GM21825 (cell line): ENCODE results near the gene TNFRSF4.

ENCODE experiments used
- ATAC-seq: cut with Tn5 transposase; IDR thresholded peaks from one replicate; pipeline ENCODE4 v1.9.1; 2021; ENCODE audit warnings: mild to moderate bottlenecking, moderate library complexity; ENCODE audit not compliant: unreplicated experiment

The TNFRSF4 gene

DNA sequence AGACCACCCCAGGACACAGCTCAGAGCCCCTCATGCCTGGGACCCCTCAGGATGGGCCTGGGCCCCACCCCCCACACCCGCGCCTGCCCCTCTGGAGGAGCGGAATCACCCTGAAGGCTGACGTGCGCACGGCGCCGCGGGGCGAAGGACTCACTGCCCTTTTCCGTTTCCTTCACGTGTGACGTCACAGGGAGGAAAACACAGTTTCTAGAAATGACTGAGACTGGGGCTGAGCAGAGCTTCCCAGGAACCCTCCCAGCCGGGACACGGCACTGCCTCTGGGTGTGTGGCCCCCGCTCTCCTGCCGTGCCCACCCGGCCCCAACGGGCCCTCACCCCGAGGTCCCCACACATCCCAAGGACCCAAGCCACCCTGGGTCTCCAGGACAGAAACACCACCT, 5.4 kb upstream of the TNFRSF4 start:
- no peak for ATAC-seq

DNA sequence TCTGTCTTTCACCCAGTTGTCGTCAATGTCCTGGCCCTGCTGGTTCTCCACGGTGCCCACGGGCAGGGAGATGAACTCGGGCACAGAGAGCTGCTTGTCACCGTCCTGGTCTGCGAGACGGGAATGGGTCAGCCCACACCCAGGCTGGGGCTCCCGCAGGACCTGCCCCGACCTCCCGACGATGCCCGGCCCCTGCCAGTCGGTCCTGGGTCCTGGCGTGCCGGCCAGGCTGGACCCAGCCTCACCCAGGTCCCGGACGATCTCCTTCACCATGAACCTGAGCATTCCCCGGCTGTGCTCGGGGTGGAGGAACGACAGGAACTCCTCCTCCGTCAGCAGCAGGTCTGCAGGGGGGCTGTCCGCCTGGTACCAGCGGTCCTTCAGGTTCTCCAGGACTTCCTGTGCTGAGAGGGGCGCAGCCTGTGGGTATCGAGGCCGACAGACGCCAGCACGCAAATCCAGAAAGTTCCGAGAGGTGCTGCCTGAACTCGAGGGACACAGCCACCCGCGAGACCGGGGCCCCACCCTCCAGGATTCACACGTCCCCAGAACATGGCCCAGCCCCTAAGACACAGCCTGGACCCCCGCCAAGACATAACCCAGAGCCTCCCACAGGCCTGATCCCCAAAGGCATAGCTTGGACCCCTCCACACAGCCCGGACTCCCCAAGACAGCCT, 4.7 kb upstream of the TNFRSF4 start:
- ATAC-seq: no peak

DNA sequence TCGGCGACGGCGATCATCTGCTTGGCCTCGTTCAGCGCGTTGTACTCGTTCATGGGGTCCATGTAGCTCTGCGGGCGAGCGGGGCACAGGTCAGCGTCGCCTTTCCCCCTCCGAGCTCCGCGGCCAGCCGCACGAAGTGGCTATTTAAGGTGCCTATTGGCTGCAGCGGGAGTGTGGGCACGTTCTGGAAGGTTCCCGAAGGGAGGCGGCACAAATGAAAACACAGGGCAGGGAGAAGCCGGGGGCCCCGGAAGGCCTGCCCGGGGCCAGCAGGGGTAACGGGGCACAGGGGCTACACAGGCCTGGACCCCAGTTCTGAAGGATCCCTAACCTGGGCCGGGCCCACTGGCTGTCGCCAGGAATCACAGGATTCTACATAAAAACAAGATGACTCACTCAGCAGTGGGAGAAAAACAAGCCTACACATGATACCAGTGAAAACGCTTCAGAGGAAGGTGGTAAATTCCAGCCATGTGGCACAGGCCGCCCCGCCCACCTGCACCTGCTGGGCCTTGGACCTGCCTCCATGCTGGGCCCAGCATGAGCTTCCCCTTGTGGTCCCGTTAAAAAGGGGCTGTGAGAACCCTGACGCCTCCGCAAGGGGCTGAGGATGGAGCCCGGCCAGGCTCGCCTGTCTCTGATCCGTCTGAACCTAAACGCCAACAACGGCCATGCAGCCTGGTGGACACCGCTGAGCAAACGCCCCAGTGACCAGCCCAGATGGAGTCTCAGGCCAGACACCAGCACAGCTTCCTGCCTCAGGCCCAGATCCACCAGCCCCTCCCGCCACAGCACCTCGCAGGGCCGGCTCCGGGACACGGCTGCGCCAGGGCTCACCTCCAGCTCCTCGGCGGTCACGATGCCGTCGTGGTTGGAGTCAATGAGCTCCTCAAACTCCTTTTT, 3.9 kb upstream of the TNFRSF4 start:
- ATAC-seq: no peak

DNA sequence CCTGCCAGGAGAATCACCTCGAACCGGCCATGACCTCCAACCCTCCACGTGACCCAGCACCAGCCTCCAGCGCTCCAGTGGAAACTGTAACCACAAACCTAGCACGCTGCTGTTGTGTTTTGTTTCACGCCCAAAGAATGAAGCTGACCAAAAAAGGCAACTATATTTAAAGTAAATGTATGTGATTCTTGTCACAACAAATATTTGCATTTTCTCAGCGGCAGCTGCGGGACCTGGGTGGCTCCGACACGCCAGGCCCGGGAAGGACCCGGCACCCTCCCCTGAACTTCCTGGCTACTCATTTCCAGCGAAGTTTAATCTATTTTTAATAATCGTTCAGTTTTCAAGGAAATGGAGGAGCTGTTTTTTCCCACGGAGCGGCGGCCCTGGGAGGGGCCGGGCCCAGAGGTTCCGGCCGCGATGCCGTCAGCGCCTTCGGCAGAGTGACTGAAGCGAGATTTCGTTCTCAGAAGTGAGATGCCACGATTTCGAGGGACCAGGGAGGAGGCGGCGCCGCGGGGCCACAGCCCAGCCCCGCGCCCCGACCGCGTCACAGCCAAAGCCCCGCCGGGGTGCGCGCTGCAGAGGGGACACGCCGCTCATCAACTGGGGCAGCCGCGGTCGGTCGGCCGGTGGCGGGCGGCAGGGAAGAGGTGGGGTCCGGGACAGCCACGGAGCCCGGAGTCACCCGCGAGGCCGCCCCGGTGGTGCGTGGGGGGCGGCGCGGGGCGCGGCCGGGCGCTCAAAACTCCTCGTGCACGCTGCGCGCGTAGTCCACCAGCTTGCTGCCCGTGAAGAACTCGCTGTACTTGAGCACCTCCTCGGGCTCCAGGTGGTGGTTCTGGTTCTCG, 3.0 kb upstream of the TNFRSF4 start:
- no peak for ATAC-seq

DNA sequence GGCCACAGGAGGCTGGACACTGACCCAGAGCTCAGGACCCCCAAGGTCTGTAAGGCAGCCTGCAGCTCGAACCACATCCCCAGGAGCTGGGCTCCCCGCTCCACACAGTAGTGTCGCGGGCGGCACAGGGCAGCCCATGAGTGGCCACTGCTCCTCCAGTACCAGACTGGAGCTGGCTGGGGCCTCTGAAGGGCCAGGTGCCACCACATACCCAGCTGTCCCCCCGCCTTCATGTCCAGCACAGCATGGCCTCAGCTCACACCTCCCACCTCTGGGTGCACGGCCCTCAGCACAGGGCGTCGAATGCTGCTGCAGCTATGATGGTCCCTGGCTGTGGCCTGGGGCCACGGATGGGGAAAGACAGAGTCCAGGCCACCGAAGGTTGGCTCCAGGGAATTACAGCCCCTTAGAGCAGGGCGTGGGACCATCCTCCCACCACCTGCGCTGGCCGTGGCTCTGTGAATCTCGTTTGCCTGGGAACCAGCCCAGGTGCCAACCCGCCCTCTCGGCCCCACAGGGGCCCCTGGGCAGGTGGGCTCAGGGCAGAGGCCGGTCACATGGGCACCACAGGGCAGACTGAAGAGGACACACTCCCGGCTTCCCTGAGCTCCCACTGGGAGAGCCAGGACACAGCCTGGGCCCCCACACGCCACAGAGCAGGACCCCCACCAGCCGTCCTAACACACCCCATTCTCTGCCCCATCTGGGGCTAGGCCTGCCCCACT, 2.1 kb upstream of the TNFRSF4 start:
- no peak for ATAC-seq

DNA sequence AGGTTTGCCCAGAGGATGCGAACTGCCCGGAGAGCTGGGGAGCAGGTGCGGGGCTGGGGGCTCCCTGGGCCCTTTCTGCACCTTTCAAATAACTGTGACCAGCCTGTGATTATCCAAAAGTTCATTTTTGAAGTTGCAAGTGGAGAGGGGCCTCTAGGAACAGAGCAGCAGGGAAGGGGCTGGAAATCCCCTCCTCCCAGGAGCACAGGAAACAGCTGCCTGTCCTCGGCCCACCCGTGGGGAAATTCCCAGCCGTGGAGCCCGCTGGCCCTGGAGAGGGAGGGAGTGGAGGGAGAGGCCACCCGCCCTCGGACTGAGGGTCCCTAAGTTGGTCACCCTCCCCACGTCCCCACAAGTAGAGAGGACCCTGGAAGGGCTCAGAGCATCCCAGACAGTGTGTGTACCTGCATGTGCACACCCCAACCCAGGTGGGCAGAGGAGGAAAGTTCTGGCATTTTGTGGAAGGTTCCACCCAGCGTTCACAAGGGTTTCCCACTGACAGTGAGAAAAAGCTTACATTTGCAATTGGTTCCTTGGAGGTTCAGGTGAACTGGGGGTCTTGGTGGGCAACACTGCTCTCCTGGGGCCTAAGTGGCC, 1.2 kb upstream of the TNFRSF4 start:
- no peak for ATAC-seq

DNA sequence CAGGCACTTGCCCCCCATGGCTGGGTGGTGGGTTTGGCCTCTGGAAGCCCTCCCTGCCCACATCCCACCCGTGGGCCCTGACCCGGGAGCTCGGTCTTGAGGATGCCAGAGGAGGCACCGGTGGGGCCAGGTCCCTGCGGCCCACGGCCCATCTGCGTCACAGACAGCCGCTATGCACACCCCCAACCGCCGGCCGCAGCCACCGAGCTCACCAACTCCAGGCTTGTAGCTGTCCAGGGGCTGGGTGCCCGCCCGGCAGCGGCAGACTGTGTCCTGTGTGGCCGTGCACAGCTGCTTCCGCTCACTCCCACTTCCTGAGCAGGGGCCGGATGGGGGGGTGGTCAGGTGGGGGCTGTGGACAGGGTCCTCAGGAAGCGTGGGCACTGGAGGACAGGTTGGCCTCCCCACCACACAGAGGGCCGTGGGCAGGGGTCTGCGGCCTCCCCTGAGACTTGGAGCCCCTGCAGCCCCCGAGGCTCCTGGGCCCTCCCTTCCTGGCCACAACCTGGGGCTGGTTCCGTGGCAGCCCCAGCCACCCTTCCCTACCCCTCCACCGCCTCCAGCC, 1.1 kb downstream of the TNFRSF4 start:
- ATAC-seq: no peak

DNA sequence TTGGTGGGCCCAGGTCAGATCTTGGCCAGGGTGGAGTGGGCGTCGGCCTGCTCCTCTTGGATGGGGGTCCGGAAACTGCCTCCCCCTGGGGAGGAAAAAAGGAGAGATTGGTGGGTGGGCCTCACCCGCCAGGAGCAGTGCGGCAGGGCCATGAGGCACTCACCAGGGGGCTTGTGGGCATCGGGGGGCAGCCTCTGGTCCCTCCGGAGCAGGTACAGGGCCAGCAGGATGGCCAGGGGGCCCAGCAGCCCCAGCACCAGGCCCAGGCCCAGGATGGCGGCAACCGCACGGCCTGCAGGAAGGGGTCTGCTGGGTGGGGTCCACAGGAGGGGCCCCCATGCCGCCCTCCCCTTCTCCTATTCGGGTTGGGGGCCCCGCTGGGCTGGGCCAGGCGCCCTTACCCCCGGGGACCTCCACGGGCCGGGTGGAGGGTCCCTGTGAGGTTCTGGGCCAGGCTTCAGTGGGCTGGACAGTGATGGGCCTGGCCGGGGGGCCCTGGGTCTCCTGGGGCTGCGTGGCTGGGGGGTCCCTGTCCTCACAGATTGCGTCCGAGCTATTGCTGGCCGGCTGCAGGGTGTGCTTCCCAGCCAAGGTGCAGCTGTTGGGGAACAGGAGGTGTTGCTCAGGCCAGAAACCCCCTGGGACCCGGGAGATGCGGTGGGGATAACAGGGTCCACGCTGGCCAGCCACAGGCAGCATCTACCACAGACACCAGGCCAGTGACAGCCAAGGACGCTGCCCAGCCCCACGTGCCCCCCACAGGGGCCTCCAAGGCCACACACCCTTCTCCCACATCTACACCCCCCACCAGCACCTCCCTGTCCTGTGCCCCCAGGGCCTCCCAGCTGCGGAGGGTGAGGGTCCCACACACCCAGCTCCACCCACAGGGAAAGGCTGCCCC, 2.2 kb downstream of the TNFRSF4 start:
- no peak for ATAC-seq

DNA sequence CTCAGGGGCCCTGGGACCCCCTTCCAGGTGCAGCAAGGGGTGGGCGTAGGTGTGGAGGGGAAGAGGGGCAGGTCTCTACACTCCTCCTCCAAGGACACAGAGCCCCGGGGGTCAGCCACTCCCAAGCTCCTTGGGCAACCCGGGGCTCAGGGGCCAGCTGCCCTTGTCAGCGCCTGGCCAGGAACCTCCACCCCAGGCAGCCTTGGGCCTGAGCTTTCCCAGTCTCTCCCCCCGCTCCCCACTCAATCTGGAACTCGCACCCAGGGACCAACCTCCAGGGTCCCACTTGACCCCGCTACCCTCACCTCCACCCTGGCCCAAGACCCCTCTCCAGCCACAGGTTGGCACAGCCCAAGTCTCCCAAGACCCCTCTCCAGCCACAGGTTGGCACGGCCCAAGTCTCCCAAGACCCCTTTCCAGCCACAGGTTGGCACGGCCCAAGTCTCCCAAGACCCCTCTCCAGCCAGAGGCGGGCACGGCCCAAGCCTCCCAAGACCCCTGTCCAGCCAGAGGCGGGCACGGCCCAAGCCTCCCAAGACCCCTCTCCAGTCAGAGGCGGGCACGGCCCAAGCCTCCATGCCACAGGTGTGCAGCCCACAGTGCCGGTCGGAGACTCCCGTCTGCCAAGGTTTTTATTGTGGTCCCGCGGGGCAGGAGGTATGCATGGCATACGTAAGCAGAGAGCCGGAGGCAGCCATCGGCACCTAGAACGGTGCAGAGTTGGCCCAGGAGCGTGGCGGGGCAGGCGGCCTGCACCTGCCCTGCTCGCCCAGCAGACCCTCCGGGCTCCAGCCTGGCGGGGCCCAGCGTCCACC, 3.0 kb downstream of the TNFRSF4 start:
- ATAC-seq: no peak

DNA sequence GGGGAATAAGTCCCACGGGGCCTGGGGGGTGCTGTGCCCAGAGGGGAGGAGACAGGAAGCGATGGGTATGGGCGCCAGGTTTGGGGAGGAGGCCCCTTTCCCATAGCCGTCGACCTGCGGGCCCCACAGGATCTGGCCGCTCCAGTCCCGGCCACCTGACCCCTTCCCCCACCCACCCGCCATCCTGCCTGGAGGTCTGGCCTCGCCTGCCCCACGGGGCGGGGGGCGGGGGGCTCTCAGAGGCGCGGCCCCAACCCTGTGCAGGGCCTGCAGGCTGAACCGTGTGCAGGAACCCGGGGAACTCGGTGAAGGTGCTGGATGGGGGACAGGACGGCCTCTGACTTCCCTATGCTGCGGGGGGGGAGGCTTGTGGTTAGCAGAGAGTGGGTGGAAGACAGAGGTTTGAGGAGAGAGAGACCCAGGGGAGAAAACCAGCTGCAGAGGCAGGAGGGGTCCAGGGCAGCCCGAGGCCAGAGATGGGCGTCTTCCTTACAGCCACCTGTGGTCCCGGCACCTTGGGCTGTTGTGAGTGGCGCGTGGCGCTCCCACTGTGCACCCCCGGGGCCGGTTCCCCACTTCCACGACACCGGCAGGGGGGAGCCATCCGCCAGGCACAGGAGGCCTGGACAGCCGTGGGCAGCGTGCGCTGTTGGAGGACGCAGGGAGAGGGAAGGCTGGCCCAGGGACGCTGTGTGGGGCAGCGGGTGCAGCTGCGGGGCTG, 5.1 kb downstream of the TNFRSF4 start:
- no peak for ATAC-seq

DNA sequence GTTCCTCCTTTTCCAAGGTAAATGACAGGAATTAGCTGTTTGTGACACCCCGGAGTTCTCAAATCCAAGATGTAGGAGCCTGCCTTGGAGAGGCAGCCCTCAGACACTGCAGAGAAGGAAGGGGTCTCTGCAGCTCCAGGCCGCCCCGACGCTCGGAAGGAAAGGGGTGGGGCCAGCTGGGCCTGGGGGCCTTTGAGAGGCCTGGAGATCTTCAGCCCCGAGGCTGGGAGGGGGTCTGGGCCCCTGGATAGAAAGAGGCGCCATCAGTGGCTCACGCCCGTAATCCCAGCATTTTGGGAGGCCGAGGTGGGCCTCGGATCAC, 6.4 kb downstream of the TNFRSF4 start:
- no peak for ATAC-seq

DNA sequence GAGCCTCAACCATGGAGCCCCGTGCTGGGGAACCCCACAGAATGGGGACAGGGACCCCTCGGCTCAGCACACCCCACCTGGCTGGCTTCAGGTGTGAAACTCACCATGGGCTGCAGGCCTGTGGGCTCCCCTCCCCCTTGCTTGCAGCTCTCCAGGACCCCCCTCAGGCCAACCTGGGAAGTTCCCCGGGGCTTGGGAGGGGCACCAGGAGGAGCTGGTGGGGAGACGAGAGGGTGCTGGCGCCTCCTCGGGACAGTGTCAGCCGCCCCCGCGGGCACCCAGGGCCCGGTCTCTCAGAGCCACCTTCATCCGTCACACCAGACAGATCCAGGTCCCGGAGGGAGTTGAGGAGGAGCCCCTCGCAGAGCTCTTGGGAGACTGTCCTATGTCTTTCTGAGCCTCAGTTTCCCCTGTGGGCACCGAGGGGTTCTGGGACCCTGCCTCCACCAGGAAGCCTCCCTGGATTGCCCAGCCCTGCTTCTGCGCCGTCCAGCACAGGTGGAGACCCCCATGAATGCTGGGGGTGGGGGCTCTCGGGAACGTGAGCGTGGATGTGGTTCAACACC, 6.9 kb downstream of the TNFRSF4 start:
- ATAC-seq: no peak

DNA sequence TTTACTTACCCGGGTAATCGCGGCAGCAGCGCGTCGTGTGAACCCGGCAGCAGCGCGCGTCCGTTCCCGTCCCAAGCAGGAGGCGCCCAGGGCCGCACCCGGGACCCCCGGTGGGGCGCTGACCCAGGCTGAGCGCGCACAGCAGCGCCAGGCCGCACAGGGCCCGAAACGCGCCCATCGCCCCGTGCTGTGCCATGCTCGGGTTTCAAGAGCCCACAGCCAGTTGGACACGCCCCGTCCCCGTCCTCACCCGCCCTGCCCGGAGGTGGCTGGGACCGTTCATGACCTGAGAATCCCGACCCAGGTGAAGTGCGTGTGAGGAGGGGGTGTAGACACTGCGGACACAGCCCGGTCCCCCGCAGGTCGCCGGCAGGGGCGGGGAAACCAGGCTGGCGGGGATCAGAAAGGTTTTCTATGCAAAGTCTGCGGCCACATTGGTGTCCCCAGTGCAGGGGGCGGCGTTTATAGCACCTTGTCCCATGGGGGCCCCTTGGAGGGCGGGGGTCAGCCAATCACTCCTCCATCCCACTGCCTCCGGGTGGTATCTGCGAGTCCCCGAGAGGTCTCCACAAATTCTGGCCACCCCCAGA, 7.5 kb downstream of the TNFRSF4 start, which contains the start of gene TNFRSF18:
Gene TNFRSF18 (minus strand): TSS at position 217 of the 590 bp plus-strand sequence. CDS start 21 bp downstream, at position 196.
- ATAC-seq: no peak

DNA sequence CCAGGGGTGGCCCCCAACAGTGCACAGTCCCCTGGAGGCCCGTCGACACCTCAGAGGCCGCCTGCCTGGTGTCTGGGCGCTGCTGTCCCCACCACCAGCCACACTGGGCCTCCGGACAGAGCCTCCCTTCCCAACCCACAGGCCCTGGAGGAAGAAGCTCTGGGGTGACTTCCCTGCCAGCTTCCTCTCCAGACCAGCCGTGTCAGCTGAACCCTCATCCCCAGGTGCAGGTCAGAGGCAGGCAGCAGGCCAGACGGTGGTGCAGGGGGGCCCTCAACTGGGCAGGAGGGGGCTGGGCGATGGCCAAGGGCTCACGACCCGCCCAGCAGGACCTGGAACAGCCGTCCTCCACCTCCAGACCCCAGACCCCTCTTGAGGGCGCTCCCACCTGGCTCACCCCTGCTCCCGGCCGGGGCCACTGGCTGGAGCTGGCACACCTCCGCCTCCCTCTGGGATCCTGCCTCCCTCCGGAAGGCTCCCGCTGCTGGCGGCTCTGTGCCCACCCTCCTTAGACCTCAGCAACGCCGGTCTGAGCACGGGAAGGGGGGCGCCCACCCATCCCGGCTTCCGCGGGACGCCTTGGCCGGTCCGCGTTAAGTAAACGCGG, 8.1 kb downstream of the TNFRSF4 start:
- no peak for ATAC-seq

DNA sequence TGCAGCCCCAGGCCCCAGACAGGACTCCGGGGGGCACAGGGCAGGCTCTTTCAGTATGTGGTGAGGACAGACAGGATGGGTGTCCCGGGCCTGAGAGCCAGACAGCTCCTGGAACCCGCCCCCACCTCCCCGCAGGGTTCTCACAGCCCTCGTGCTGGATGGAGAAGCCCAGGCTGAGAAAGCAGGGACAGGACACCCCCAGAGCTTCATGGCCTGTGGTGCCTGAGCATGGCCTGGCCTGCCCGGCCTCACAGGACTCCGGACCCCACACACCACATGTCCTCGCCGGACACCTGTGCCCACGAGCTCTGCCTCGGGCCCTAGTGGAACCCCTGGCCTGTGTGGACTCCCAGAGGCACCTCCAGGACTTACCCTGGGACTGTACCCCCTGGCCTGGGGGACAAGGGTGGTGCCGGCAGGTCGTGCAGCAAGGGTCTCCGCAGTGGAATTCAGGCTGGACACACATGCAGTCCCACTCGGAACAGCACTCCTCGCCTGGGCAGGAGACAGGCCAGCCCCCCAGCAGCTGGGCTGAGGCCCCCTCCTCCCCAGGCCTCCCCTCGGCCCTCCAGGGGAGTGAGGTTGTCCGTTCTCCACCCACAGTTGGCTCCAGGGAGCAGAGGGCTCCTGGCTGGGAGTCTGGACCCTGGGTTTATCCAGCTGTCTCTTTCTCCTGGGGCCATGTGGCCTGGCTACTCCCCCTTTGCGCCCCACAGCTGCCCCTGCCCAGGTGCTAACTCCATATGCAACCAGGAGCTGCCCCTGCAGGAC, 8.8 kb downstream of the TNFRSF4 start:
- no peak for ATAC-seq
